Endometrium (tissue), 2 donors: ENCODE measurements around the gene PRR23B.

Experiments
- FAIRE-seq: peaks from 2 replicates; lab custom pipeline; 2012; peaks lifted over from hg19 to GRCh38; lab: Jason Lieb, UNC
- donor health status: control.
- donor health status: control.

The PRR23B gene

GRCh38 chr3:138974462-138974861, 46.3 kb downstream of the PRR23B start:
- no peak for FAIRE-seq

- FAIRE-seq, result no peak
Observed at GRCh38 chr3:138972941-138973340, 47.8 kb downstream of the PRR23B start.

GRCh38 chr3:138971766-138972320, 48.9 kb downstream of the PRR23B start:
- no peak for FAIRE-seq
